HepG2 (cell line): ENCODE results near the gene EPHX1. TPM values are rescaled to one million over a fixed set of nuclear protein-coding genes. Genes with fewer than 3 reads are reported as not detected.

Experiments
- BRD4 ChIP-seq: sonication (generic); formaldehyde crosslinking; IDR thresholded peaks from 2 replicates; pipeline ENCODE4 v1.4.0; 2020; ENCODE audit warnings: missing genetic modification reagents
- CCAR2 ChIP-seq: fragments of 200-400 bp; formaldehyde crosslinking; optimal IDR thresholded peaks from 2 replicates; pipeline ENCODE3; 2018; ENCODE audit warnings: low read depth, mild to moderate bottlenecking, low read length, moderate library complexity
- CREM ChIP-seq, 2 experiments: sonication (generic) in 1 of 2; formaldehyde crosslinking in 1 of 2; IDR thresholded peaks; 2 replicates each; pipeline versions ENCODE4 v1.4.0 to v1.6.1; 2016 to 2020; ENCODE audit warnings: antibody characterized with exemption in 1 of 2, mild to moderate bottlenecking in 1 of 2, missing genetic modification reagents in 1 of 2
- ETS1 ChIP-seq: sonication (generic); formaldehyde crosslinking; IDR thresholded peaks from 2 replicates; pipeline ENCODE4 v1.4.0; 2020; ENCODE audit warnings: missing genetic modification reagents
- FOSL2 ChIP-seq: sonication (generic); formaldehyde crosslinking; IDR thresholded peaks from 2 replicates; pipeline ENCODE4 v1.4.0; 2020; ENCODE audit warnings: missing genetic modification reagents
- FOXA3 ChIP-seq: IDR thresholded peaks from 2 replicates; pipeline ENCODE4 v1.6.1; 2016; ENCODE audit warnings: missing genetic modification reagents, missing compliant biosample characterization
- FOXJ3 ChIP-seq: sonication (generic); formaldehyde crosslinking; IDR thresholded peaks from 2 replicates; pipeline ENCODE4 v1.4.0; 2020; ENCODE audit warnings: missing genetic modification reagents, mild to moderate bottlenecking, borderline replicate concordance
- KDM2A ChIP-seq: sonication (generic); formaldehyde crosslinking; IDR thresholded peaks from 2 replicates; pipeline ENCODE4 v1.4.0; 2020; ENCODE audit warnings: low read depth, missing genetic modification reagents, borderline replicate concordance
- KMT2B ChIP-seq: IDR thresholded peaks from 2 replicates; pipeline ENCODE4 v1.6.1; 2016; ENCODE audit warnings: missing genetic modification reagents, missing compliant biosample characterization
- MYNN ChIP-seq: sonication (generic); formaldehyde crosslinking; IDR thresholded peaks from 2 replicates; pipeline ENCODE4 v1.4.0; 2020; ENCODE audit warnings: mild to moderate bottlenecking, low read depth, missing genetic modification reagents
- NCOA5 ChIP-seq: sonication (generic); formaldehyde crosslinking; IDR thresholded peaks from 2 replicates; pipeline ENCODE4 v1.4.0; 2020; ENCODE audit warnings: missing genetic modification reagents
- RNF219 ChIP-seq: sonication (generic); formaldehyde crosslinking; IDR thresholded peaks from 2 replicates; pipeline ENCODE4 v1.5.0; 2020; ENCODE audit warnings: mild to moderate bottlenecking, missing genetic modification reagents
- SMAD3 ChIP-seq: sonication (generic); formaldehyde crosslinking; IDR thresholded peaks from 2 replicates; pipeline ENCODE4 v1.4.0; 2020; ENCODE audit warnings: missing genetic modification reagents
- SOX13 ChIP-seq, 3 experiments: fragments of 450-650 bp in 1 of 3; sonication (generic) in 1 of 3; formaldehyde crosslinking in 1 of 3; IDR thresholded peaks in 2 of 3; conservative IDR thresholded peaks in 1 of 3; 2 replicates each; pipeline versions ENCODE4 v1.5.0 to v1.6.1; 2016 to 2020; ENCODE audit warnings: antibody characterized with exemption in 1 of 3, mild to moderate bottlenecking in 1 of 3, missing compliant biosample characterization in 1 of 3, missing genetic modification reagents in 1 of 3, moderate library complexity in 1 of 3
- SPEN ChIP-seq: sonication (generic); formaldehyde crosslinking; IDR thresholded peaks from 2 replicates; pipeline ENCODE4 v1.5.1; 2020; ENCODE audit warnings: low read depth, mild to moderate bottlenecking, missing genetic modification reagents
- TBX2 ChIP-seq: sonication (generic); formaldehyde crosslinking; IDR thresholded peaks from 2 replicates; pipeline ENCODE4 v1.5.0; 2020; ENCODE audit warnings: missing genetic modification reagents, mild to moderate bottlenecking, borderline replicate concordance
- USF2 ChIP-seq, 2 experiments: sonication (generic) in 1 of 2; formaldehyde crosslinking in 1 of 2; IDR thresholded peaks; 2 replicates each; pipeline versions ENCODE4 v1.5.1 to v1.6.1; 2011 to 2020; ENCODE audit warnings: borderline replicate concordance in 1 of 2, low read depth in 1 of 2, low read length in 1 of 2, mild to moderate bottlenecking in 1 of 2, missing genetic modification reagents in 1 of 2, moderate library complexity in 1 of 2
- ZFX ChIP-seq: sonication (generic); formaldehyde crosslinking; IDR thresholded peaks from 2 replicates; pipeline ENCODE4 v1.4.0; 2020; ENCODE audit warnings: mild to moderate bottlenecking, low read depth, missing genetic modification reagents, moderate library complexity
- ZNF292 ChIP-seq: sonication (generic); formaldehyde crosslinking; IDR thresholded peaks from 2 replicates; pipeline ENCODE4 v1.8.1; 2022; ENCODE audit warnings: mild to moderate bottlenecking, low read depth, missing genetic modification reagents, borderline replicate concordance
- ZNF367 ChIP-seq: sonication (generic); formaldehyde crosslinking; IDR thresholded peaks from 2 replicates; pipeline ENCODE4 v1.4.0; 2020; ENCODE audit warnings: missing genetic modification reagents, borderline replicate concordance
- ZNF644 ChIP-seq: IDR thresholded peaks from 2 replicates; pipeline ENCODE4 v1.6.1; 2016; ENCODE audit warnings: low read depth
- ZNF672 ChIP-seq: sonication (generic); formaldehyde crosslinking; IDR thresholded peaks from 2 replicates; pipeline ENCODE4 v1.8.1; 2022; ENCODE audit warnings: missing genetic modification reagents
- ZNF749 ChIP-seq: sonication (generic); formaldehyde crosslinking; IDR thresholded peaks from 2 replicates; pipeline ENCODE4 v1.8.0; 2022; ENCODE audit warnings: mild to moderate bottlenecking, missing genetic modification reagents, moderate library complexity, borderline replicate concordance
- polyA plus RNA-seq, 8 experiments: library from polyadenylated mRNA; depleted of rRNA in 3 of 8; stranded (reverse) in 7 of 8; unstranded in 1 of 8; fragments of >200 nt; fragmentation: Illumina TruSeq in 4 of 8; extraction: Trizol in 4 of 8; gene quantifications; 2 replicates each; pipeline versions ENCODE4 v1.2.1 to v1.2.3, GENCODE V29; 2011 to 2016; ENCODE audit warnings: low read depth in 4 of 8, missing spikeins in 1 of 8, mixed read lengths in 1 of 8; ENCODE audit not compliant: insufficient read depth in 1 of 8
- total RNA-seq, 5 experiments: library from RNA; depleted of rRNA; stranded (reverse); fragments of >200 nt; fragmentation: Illumina TruSeq; extraction: Trizol; gene quantifications; 2 replicates each; pipeline ENCODE4 v1.2.3, GENCODE V29; 2016; ENCODE audit warnings: low read depth in 1 of 5

EPHX1 gene
- total and polyA plus RNA-seq, 2 of the 13 experiments (the other 11 are each of a cell fraction or from before 2014, with no cell fraction given) = 27.7 to 36.5 TPM

- TF ChIP-seq ZNF292 (CRISPR knock-in tag) = peak; percentile 26; the same call in 1 of the 2 replicates
- no peak for TF ChIP-seq ZNF672 (CRISPR knock-in tag)
- TF ChIP-seq ZNF644 (CRISPR knock-in tag) = no peak
- TF ChIP-seq ZFX (CRISPR knock-in tag) = peak; percentile 49
- no peak for TF ChIP-seq ZNF749 (CRISPR knock-in tag)
- no peak for TF ChIP-seq NCOA5 (CRISPR knock-in tag)
- TF ChIP-seq TBX2 (CRISPR knock-in tag) = peak; percentile 39; the same call in 1 of the 2 replicates
- no peak for TF ChIP-seq MYNN
- TF ChIP-seq KDM2A (CRISPR knock-in tag) = 0 out of 2 replicates have a peak, but pooled peaks have one; percentile 34
- no peak for TF ChIP-seq ETS1 (CRISPR knock-in tag)
- peak; percentile 65; the same call in 1 of the 2 replicates for TF ChIP-seq SMAD3 (CRISPR knock-in tag)
- TF ChIP-seq FOXA3 (CRISPR knock-in tag) = peak; percentile 61
- TF ChIP-seq BRD4 (CRISPR knock-in tag) = 0 out of 2 replicates have a peak, but pooled peaks have one; percentile 43
- peak; percentile 52 for TF ChIP-seq FOSL2 (CRISPR knock-in tag)
- TF ChIP-seq SPEN (CRISPR knock-in tag) = peak; percentile 48; the same call in 1 of the 2 replicates
- TF ChIP-seq FOXJ3 (CRISPR knock-in tag) = peak; percentile 29; the same call in 1 of the 2 replicates
- TF ChIP-seq CREM (IDR thresholded peaks at IDR 0.05) = 0 out of 2 replicates have a peak, but pooled peaks have one; percentile 16
- no peak for TF ChIP-seq CREM (CRISPR knock-in tag; IDR thresholded peaks at IDR 0.05)
- peak; percentile 37; the same call in 1 of the 2 replicates for TF ChIP-seq KMT2B
- no peak for TF ChIP-seq ZNF367 (CRISPR knock-in tag)
- no peak for TF ChIP-seq USF2 (IDR thresholded peaks at IDR 0.05; ENCODE audit: low read depth, low read length)
- TF ChIP-seq USF2 (CRISPR knock-in tag; IDR thresholded peaks at IDR 0.05; ENCODE audit: borderline replicate concordance) = no peak
- TF ChIP-seq CCAR2 = no peak
- TF ChIP-seq RNF219 (CRISPR knock-in tag) = no peak
- no peak for TF ChIP-seq SOX13 (IDR thresholded peaks at IDR 0.05)
- peak in 1 of 2 experiments; percentile 77; a peak in 2 of 4 replicates for TF ChIP-seq SOX13 (CRISPR knock-in tag; conservative IDR thresholded peaks at IDR 0.05 in 1 of 2, IDR thresholded peaks at IDR 0.05 in 1 of 2)
Measured at GRCh38 chr1:225768662-225769426, 41.1 kb upstream of the EPHX1 start (continued).
